NCI-H2171 treated with DMSO at 0.1 percent for 48 hours (cell line): Measurements from ENCODE around the gene SDF2.
"Not testable (repeated sequence)": the region's sequence is repeated elsewhere in the genome, so short reads cannot be mapped to it uniquely, and the experiment has no call there.

Experiments
- DNase-seq: peaks from one replicate; lab custom pipeline; 2025; lab: John Stamatoyannopoulos, UW

Gene SDF2

GRCh38 chr17:28626818-28627217 lies 34.9 kb downstream of the SDF2 start:
- no peak for DNase-seq

- no peak for DNase-seq
Measured at GRCh38 chr17:28624148-28624547, 37.6 kb downstream of the SDF2 start.

GRCh38 chr17:28623696-28624095 lies 38.0 kb downstream of the SDF2 start:
- DNase-seq, result no peak

DNA sequence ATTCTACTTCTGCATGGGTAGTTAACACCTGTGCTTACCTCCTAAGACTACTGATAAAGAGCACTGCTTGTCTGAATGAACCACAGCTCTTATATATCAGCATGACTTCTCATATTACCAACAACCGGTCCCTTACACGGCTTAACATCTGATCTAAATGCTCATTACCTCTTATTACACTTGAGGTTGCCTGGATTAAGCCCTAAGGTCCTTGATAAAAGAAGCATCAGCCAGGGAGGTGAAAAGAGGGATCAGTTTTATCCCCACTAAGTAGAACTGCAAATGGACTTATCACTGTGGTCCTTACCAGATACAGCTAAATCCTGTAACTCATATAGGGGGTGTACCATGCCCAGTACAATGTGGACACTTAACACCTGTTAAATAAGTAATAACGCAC lies 39.5 kb downstream of the SDF2 start:
- DNase-seq, result peak; percentile 51

DNA sequence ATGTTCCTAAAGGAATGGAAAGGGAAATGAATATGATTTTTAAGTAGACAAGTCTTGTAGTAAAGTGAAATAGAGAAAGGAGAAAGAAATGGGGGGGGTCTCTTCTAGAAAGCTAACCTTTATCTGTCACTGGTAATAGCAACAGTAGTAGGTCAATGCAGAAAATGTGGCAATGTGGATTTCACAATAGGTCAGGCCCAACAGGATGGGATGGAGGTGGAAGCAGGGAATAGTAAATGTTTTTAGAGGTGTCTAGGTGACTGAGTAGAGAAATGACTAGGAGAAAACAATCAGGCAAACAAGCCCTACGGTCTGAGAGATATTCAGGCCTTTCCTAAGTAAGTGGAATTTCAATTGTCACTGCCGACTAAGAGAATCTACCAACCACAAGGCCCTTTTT lies 41.7 kb downstream of the SDF2 start:
- no peak for DNase-seq

DNA sequence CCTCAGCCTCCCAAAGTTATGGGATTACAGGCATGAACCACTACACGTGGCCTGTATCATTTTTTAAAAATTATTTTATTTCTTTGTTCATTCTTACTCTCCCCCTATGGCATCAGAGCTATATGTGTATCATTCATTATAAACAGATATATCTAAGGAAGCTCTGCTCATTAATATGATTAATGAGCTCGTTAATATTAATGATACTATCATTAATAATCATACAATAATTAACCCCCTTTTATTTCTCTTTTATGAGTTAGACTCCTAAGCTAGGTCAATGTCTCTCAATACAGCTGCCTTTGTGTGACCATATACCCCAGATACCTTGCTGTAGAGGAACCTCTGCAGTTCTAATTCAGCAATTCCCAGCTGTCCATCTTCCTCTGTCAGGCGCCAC lies 43.2 kb downstream of the SDF2 start:
- no peak for DNase-seq

DNA sequence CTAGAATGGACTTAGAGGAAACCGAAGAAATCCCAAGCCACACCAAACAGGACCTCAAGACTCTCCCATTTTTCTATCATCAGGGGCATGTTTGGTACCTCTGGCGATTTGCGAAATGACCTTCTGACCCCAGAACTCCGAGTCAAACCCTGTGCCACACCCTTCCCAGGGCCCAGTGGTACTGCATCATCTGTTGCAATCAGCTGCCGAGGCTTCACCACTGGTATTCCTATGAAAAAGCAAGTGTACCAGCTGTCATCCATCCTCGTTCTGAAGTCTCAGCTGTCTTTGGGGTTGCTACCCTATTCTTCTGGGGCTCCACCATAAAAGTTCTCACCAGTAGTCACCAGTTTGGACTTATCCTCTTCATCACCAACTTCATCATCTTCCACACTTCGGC lies 45.4 kb downstream of the SDF2 start:
- DNase-seq, result no peak

GRCh38 chr17:28615260-28615940 lies 46.3 kb downstream of the SDF2 start:
- DNase-seq, result no peak

DNA sequence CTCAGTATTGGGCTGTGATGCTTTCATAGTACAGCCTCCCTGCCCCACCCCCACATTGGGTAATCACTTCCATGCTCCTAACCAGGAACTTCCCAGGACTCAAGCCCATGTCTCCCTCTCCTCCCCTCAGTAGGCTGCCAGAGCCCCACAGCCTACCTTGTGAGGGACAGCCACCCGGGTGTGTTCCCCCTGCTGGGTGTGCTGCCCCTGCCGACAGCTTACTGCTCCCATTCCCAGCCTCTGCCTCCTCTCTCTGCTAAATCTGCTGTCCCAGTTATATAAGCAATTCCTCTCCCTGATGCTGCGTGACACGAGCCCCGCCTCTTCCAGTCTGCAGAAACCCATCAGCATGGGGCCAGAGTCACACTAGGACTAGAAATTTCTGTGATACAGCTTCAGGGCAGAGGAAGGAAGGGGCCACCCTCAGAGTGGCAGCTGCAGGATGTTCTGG lies 47.8 kb downstream of the SDF2 start, which contains the start of gene RSKR:
Gene RSKR, minus strand, starts transcription at position 255 of the 451 bp plus-strand sequence. Its CDS starts 24 bp downstream, at position 231.
- no peak for DNase-seq

- DNase-seq, result peak; percentile 21
Measured at GRCh38 chr17:28612936-28613872, 48.5 kb downstream of the SDF2 start.

GRCh38 chr17:28612531-28612930 lies 49.2 kb downstream of the SDF2 start:
- DNase-seq, result no peak

DNA sequence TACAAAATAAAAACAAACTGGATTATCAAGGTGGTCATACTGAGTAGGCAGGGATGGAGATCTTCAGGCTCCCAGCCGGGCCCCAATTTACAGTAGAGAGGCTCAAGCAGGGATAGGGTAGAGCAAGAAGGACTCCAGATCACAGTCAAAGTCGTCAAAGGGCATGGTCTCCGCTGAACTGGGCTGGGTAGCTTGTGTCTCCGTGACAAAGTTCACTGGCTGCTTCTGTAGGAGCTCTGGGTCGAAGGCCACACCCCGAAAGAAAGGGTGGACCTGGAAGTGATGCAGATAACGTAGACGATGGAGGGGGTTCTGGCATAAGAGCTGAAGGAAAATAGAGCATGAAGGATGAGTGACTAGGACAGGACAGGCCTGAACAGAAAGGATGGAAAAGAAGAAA lies 51.3 kb downstream of the SDF2 start:
- no peak for DNase-seq

GRCh38 chr17:28604031-28604430 lies 57.7 kb downstream of the SDF2 start:
- not testable (repeated sequence) for DNase-seq

DNA sequence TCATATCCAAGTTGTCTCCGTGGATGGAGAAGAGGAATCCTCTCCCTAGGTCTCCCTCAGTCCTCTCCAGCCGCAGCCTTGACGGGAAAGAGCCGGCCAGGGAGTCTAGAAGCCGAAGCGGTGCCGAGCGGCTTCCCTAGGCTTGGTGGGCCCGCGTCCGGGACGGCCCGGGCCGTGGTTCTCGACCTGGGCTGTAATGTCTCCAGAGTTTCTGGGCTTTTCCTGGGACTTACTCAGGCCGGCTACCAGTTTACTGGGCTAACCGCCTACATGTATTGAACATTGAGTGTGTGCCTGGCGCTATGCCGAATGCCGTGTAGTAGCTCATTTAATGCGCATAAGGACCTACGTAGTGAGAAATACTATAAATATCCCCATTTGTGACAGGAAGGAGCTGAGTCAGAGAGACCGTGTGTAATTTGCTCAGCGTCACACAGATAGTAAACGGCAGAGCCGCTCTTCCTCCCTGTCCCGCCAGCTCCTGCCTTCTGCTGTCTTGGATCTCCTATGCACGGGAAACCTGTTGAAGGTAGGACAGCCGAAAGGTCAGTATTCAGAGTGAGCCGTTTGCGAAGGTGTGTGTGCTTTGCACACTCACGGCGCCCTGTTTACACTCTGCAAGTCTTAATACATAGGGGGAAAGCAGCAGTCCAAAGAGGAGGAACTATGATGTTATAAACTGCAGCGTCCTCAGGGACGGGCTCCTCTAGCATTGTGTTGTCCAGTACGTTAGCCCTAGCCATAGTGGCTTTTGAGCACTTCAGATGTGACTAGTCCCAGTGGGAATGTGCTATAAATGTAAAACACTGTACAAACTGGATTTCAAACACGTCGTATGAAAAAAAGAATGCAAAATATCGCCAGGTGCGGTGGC lies 62.2 kb downstream of the SDF2 start:
- peak; percentile 85 for DNase-seq

DNA sequence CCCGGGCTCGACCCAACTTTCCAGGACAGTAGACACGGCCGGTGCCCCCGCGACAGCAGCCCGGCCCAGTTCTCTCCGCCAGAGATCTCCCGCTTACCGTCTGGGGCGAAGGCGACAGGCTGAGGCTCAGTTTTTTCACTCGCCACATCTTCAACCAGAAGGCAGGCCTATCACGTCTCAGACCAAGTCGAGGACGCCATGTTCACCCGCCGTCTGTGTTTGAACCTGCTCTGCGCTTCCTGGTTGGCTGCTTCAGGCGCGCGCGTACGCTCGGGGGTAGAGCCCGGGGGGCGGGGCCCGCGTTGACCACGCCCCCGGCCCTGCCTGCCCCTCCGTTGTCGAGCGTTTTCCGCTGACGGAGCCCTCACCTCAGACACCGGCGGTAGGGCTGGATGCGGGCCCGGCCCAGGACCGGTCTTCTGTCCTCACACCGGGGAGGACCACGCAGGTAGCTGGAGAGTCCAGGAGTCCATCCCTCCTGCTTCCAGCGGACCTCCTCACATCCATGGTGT lies 62.9 kb downstream of the SDF2 start, which contains the start of gene SPAG5:
Gene SPAG5, minus strand, starts transcription at position 227 of the 512 bp plus-strand sequence. Its CDS starts 79 bp downstream, at position 148.
- peak; percentile 94 for DNase-seq

GRCh38 chr17:28598389-28598788 lies 63.3 kb downstream of the SDF2 start:
- no peak for DNase-seq
